ENCODE results near the gene TJAP1.
"Not testable (repeated sequence)": the region's sequence is repeated elsewhere in the genome, so short reads cannot be mapped to it uniquely, and the experiment has no call there.

Gene TJAP1

GRCh38 chr6:43457643-43458042 is 19.7 kb upstream of the TJAP1 start:
- Histone ChIP-seq H3K27me3 (ENCODE audit: insufficient read depth, low read length) (peaks cover 9% of the 10 kb centered on the region), H3K36me3 (ENCODE audit: insufficient read depth, low read length) (no peaks in the 10 kb centered on the region), H3K9me3 (ENCODE audit: low read length) (no peaks in the 10 kb centered on the region), H2AFZ (ENCODE audit: low read depth, low read length) (no peak overlapping the region), H3K4me1 (ENCODE audit: insufficient read depth, low read length) (peaks cover 3% of the 10 kb centered on the region), H3K4me3 (ENCODE audit: low read length) (no peak overlapping the region)

- H3K9me3 ChIP-seq (ENCODE audit: low read length); H3K4me1 ChIP-seq (ENCODE audit: insufficient read depth, low read length); H3K27me3 ChIP-seq (ENCODE audit: insufficient read depth, low read length); H3K4me3 ChIP-seq (ENCODE audit: low read length); H2AFZ ChIP-seq (ENCODE audit: low read depth, low read length); H3K36me3 ChIP-seq (ENCODE audit: insufficient read depth, low read length): not testable (repeated sequence)
These were observed 19.2 kb upstream of the TJAP1 start for GRCh38 chr6:43458154-43458553.

DNA sequence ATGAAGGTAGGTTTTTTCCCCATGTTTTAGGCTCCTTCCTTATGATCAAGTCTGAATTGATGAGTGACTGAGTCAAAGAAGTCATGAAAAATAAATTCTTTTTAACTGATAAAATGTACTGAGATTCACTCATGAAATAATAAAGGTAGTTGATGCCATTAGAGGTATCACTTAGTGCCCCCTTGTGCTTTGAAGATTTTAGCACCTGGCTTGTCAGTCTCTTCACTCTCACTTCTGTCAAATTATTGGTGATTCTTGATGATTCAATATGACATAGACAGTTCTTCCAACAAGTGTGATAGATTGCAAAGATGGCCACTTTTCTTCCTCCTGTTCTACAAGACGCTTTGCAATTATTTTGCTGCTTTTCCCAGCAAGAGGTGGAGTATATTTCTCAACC is 17.8 kb upstream of the TJAP1 start:
- Histone ChIP-seq H3K4me3 (ENCODE audit: low read length) (no peak overlapping the region), H3K36me3 (ENCODE audit: insufficient read depth, low read length) (no peaks in the 10 kb centered on the region), H3K27me3 (ENCODE audit: insufficient read depth, low read length) (peaks cover 9% of the 10 kb centered on the region), H3K9me3 (ENCODE audit: low read length) (no peaks in the 10 kb centered on the region), H2AFZ (ENCODE audit: low read depth, low read length) (no peak overlapping the region), H3K4me1 (ENCODE audit: insufficient read depth, low read length) (peaks cover 3% of the 10 kb centered on the region)

GRCh38 chr6:43460032-43460431 is 17.3 kb upstream of the TJAP1 start:
- H3K27me3 ChIP-seq (ENCODE audit: insufficient read depth, low read length): peaks cover 9% of the 10 kb centered on the region
- H2AFZ ChIP-seq (ENCODE audit: low read depth, low read length): no peak overlapping the region
- no peaks in the 10 kb centered on the region for H3K9me3 ChIP-seq (ENCODE audit: low read length)
- peaks cover 3% of the 10 kb centered on the region for H3K4me1 ChIP-seq (ENCODE audit: insufficient read depth, low read length)
- H3K36me3 ChIP-seq (ENCODE audit: insufficient read depth, low read length): no peaks in the 10 kb centered on the region
- no peak overlapping the region for H3K4me3 ChIP-seq (ENCODE audit: low read length)

GRCh38 chr6:43461936-43462335 is 15.4 kb upstream of the TJAP1 start:
- Histone ChIP-seq H3K4me3 (ENCODE audit: low read length) (no peak overlapping the region), H2AFZ (ENCODE audit: low read depth, low read length) (no peak overlapping the region), H3K36me3 (ENCODE audit: insufficient read depth, low read length) (no peaks in the 10 kb centered on the region), H3K4me1 (ENCODE audit: insufficient read depth, low read length) (no peaks in the 10 kb centered on the region), H3K27me3 (ENCODE audit: insufficient read depth, low read length) (peaks cover 2% of the 10 kb centered on the region), H3K9me3 (ENCODE audit: low read length) (no peaks in the 10 kb centered on the region)

DNA sequence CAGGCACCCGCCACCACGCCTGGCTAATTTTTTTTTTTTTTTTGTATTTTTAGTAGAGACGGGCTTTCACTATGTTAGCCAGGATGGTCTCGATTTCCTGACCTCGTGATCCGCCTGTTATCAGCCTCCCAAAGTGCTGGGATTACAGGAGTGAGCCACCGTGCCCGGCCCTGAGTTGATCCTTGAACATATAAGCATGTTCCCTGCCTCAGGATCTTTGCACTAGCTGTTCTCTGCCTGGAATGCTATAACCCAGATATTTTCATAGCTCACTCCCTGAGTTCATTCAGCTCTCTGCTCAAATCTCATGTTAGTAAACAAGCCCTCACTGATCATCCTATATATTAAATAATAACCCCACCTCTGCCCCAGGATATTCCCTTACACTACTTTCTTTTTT is 13.0 kb upstream of the TJAP1 start:
- H2AFZ ChIP-seq (ENCODE audit: low read depth, low read length): no peak overlapping the region
- no peaks in the 10 kb centered on the region for H3K27me3 ChIP-seq (ENCODE audit: insufficient read depth, low read length)
- H3K36me3 ChIP-seq (ENCODE audit: insufficient read depth, low read length): no peaks in the 10 kb centered on the region
- H3K4me1 ChIP-seq (ENCODE audit: insufficient read depth, low read length): peaks cover 5% of the 10 kb centered on the region
- no peaks in the 10 kb centered on the region for H3K9me3 ChIP-seq (ENCODE audit: low read length)
- H3K4me3 ChIP-seq (ENCODE audit: low read length): no peak overlapping the region

DNA sequence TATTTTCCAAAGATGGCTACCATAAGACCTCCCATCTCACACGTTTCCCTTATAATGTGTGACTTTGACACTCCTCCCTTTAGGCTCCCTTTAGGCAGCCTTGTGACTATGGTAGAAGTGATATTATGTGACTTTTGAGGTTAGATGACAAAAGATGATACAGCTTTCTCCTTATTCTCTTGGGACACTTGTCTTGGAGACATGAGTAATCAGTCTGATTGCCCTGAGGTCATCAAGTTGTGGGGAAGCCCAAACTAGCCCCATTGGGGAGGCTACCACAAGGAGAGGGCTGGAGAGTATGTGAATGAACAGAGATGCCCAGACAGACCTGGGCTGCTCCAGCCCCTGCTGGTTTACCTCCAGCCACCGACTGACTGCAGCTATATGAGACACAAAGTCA is 11.4 kb upstream of the TJAP1 start:
- no peaks in the 10 kb centered on the region for H3K36me3 ChIP-seq (ENCODE audit: insufficient read depth, low read length)
- H3K4me3 ChIP-seq (ENCODE audit: low read length): no peak overlapping the region
- peaks cover 7% of the 10 kb centered on the region for H3K4me1 ChIP-seq (ENCODE audit: insufficient read depth, low read length)
- no peaks in the 10 kb centered on the region for H3K27me3 ChIP-seq (ENCODE audit: insufficient read depth, low read length)
- no peak overlapping the region for H2AFZ ChIP-seq (ENCODE audit: low read depth, low read length)
- no peaks in the 10 kb centered on the region for H3K9me3 ChIP-seq (ENCODE audit: low read length)

DNA sequence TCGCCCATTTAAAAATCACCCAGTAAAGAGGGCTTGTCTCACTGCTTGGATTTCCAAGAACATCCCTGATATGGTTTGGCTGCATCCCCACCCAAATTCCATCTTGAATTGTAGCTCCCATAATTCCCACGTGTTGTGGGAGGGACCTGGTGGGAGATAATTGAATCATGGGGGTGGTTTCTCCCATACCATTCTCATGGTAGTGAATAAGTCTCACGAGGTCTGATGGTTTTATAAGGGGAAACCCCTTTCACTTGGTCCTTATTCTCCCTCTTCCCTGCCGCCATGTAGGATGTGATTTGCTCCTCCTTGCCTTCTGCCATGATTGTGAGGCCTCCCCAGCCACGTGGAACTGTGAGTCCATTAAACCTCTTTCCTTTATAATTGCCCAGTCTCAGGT is 10.1 kb upstream of the TJAP1 start:
- not testable (repeated sequence) for H3K4me1 ChIP-seq (ENCODE audit: insufficient read depth, low read length); H2AFZ ChIP-seq (ENCODE audit: low read depth, low read length); H3K36me3 ChIP-seq (ENCODE audit: insufficient read depth, low read length); H3K4me3 ChIP-seq (ENCODE audit: low read length); H3K27me3 ChIP-seq (ENCODE audit: insufficient read depth, low read length); H3K9me3 ChIP-seq (ENCODE audit: low read length)

- H3K27me3 ChIP-seq (ENCODE audit: insufficient read depth, low read length): no peaks in the 10 kb centered on the region
- no peak overlapping the region for H2AFZ ChIP-seq (ENCODE audit: low read depth, low read length)
- H3K4me3 ChIP-seq (ENCODE audit: low read length): no peak overlapping the region
- H3K9me3 ChIP-seq (ENCODE audit: low read length): no peaks in the 10 kb centered on the region
- H3K36me3 ChIP-seq (ENCODE audit: insufficient read depth, low read length): no peaks in the 10 kb centered on the region
- H3K4me1 ChIP-seq (ENCODE audit: insufficient read depth, low read length): peaks cover 7% of the 10 kb centered on the region
These were observed 9.6 kb upstream of the TJAP1 start for GRCh38 chr6:43467752-43468151.

GRCh38 chr6:43468240-43468639 is 9.1 kb upstream of the TJAP1 start:
- Histone ChIP-seq H3K4me1 (ENCODE audit: insufficient read depth, low read length) (peaks cover 7% of the 10 kb centered on the region), H3K36me3 (ENCODE audit: insufficient read depth, low read length) (no peaks in the 10 kb centered on the region), H3K4me3 (ENCODE audit: low read length) (no peak overlapping the region), H3K9me3 (ENCODE audit: low read length) (no peaks in the 10 kb centered on the region), H3K27me3 (ENCODE audit: insufficient read depth, low read length) (no peaks in the 10 kb centered on the region), H2AFZ (ENCODE audit: low read depth, low read length) (no peak overlapping the region)

DNA sequence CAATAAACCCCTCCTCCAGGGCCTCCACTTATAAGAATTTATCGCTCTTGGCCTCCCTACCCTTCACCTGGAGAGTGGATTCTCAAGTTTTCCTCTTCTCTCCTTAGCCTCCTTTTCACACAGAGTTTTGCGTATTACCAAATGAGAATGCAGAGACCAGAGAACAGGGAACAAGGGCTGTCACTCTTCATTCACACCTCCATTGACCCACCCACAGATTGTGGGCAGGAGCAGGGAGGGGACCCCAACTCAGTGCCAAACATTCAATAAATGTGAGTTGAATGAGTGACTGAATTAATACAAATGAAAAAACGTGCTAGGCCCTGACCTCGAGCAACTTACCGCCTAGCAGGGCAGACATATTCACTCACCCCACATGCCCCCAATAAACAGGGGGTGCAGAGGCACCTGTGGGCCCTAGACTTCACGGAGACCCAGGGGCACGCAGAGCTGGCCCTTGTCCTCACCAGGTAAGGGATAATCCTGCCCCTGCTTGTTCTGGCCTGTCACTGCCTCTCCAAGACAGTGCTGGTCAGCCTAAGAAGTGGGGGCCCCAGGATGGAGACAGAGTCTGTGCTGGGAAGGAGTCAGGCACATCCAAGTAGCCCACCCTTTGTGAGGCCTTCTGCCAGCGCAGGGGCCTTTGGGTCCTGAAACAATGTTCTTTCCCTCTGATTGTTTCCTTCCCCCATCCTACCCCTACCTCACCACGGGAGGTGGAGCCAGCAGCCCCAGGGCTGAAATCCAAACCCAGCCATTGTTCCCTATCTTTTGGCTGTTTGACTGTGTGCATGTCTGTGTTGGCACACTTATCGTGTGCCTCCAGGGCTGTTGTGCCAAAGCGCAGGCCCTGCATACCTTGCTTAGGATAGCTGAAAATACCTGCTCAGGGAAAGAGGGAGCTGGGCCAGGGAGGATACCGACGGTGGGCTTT is 8.4 kb upstream of the TJAP1 start:
- no peaks in the 10 kb centered on the region for H3K36me3 ChIP-seq (ENCODE audit: insufficient read depth, low read length)
- H3K27me3 ChIP-seq (ENCODE audit: insufficient read depth, low read length): no peaks in the 10 kb centered on the region
- peaks cover 7% of the 10 kb centered on the region for H3K4me1 ChIP-seq (ENCODE audit: insufficient read depth, low read length)
- no peaks in the 10 kb centered on the region for H3K9me3 ChIP-seq (ENCODE audit: low read length)
- no peak overlapping the region for H3K4me3 ChIP-seq (ENCODE audit: low read length)
- H2AFZ ChIP-seq (ENCODE audit: low read depth, low read length): no peak overlapping the region

GRCh38 chr6:43469947-43470346 is 7.4 kb upstream of the TJAP1 start:
- Histone ChIP-seq H2AFZ (ENCODE audit: low read depth, low read length) (no peak overlapping the region), H3K27me3 (ENCODE audit: insufficient read depth, low read length) (no peaks in the 10 kb centered on the region), H3K4me3 (ENCODE audit: low read length) (no peak overlapping the region), H3K36me3 (ENCODE audit: insufficient read depth, low read length) (no peaks in the 10 kb centered on the region), H3K4me1 (ENCODE audit: insufficient read depth, low read length) (peaks cover 7% of the 10 kb centered on the region), H3K9me3 (ENCODE audit: low read length) (no peaks in the 10 kb centered on the region)

DNA sequence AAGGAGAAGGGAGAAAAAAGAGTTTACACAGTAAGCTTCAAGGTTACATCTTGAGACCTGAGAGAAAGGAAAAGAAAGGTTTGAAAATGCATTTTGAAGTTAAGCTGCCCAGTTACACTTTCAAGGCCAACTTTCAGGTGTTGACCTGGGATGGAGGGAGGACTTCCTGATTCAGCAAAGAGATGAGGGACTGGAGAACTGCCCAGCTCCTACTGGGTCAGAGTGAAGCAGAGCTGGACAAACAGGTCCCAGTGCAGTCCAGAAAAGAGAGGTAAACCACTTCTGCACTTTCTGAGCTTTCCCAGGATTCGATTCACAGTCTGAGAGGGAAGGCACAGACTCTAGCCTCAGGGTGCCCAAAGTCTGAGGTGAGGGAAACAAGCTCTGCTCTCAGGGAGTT is 6.0 kb upstream of the TJAP1 start:
- H3K9me3 ChIP-seq (ENCODE audit: low read length): no peaks in the 10 kb centered on the region

GRCh38 chr6:43472515-43472914 is 4.9 kb upstream of the TJAP1 start:
- H2AFZ ChIP-seq (ENCODE audit: low read depth, low read length): no peak overlapping the region
- H3K4me1 ChIP-seq (ENCODE audit: insufficient read depth, low read length): peaks cover 11% of the 10 kb centered on the region
- no peaks in the 10 kb centered on the region for H3K36me3 ChIP-seq (ENCODE audit: insufficient read depth, low read length)
- H3K27me3 ChIP-seq (ENCODE audit: insufficient read depth, low read length): no peaks in the 10 kb centered on the region
- no peak overlapping the region for H3K4me3 ChIP-seq (ENCODE audit: low read length)
- H3K9me3 ChIP-seq (ENCODE audit: low read length): no peaks in the 10 kb centered on the region

More for the DNA sequence above, 6.0 kb upstream of the TJAP1 start:
- no peaks in the 10 kb centered on the region for H3K27me3 ChIP-seq (ENCODE audit: insufficient read depth, low read length)
- H3K4me1 ChIP-seq (ENCODE audit: insufficient read depth, low read length): peaks cover 7% of the 10 kb centered on the region
- no peak overlapping the region for H3K4me3 ChIP-seq (ENCODE audit: low read length)
- H3K36me3 ChIP-seq (ENCODE audit: insufficient read depth, low read length): no peaks in the 10 kb centered on the region
- no peak overlapping the region for H2AFZ ChIP-seq (ENCODE audit: low read depth, low read length)
